NCI-H2081 treated with DMSO at 0.1 percent for 48 hours (cell line): ENCODE data around the gene HMX1.

Source experiments
- DNase-seq: peaks from one replicate; lab custom pipeline; 2025; lab: John Stamatoyannopoulos, UW

Gene HMX1

GRCh38 chr4:8855818-8856245 is 15.8 kb downstream of the HMX1 start:
- DNase-seq, result no peak

- DNase-seq, result no peak
Measured at GRCh38 chr4:8854931-8855330, 16.7 kb downstream of the HMX1 start.

- DNase-seq, result no peak
Measured at GRCh38 chr4:8854016-8854415, 17.6 kb downstream of the HMX1 start.

GRCh38 chr4:8853249-8853648 is 18.4 kb downstream of the HMX1 start:
- no peak for DNase-seq

- DNase-seq, result no peak
Measured at GRCh38 chr4:8852118-8852704, 19.4 kb downstream of the HMX1 start.

- no peak for DNase-seq
Measured at GRCh38 chr4:8851321-8852117, 20.1 kb downstream of the HMX1 start.

GRCh38 chr4:8850830-8851188 is 20.8 kb downstream of the HMX1 start:
- DNase-seq, result no peak

GRCh38 chr4:8850074-8850829 is 21.4 kb downstream of the HMX1 start:
- no peak for DNase-seq

GRCh38 chr4:8849266-8850073 is 22.2 kb downstream of the HMX1 start:
- DNase-seq, result no peak

- no peak for DNase-seq
Measured at GRCh38 chr4:8848507-8849265, 23.0 kb downstream of the HMX1 start.

- no peak for DNase-seq
Measured at GRCh38 chr4:8847764-8848163, 23.9 kb downstream of the HMX1 start.

GRCh38 chr4:8847331-8847730 is 24.3 kb downstream of the HMX1 start:
- no peak for DNase-seq

GRCh38 chr4:8846826-8847225 is 24.8 kb downstream of the HMX1 start:
- no peak for DNase-seq

- DNase-seq, result no peak
Measured at GRCh38 chr4:8846046-8846720, 25.5 kb downstream of the HMX1 start.

- DNase-seq, result no peak
Measured at GRCh38 chr4:8844976-8845690, 26.5 kb downstream of the HMX1 start.

GRCh38 chr4:8843597-8843996 is 28.0 kb downstream of the HMX1 start:
- no peak for DNase-seq

GRCh38 chr4:8842614-8843013 is 29.0 kb downstream of the HMX1 start:
- DNase-seq, result no peak

- no peak for DNase-seq
Measured at GRCh38 chr4:8841678-8842268, 29.9 kb downstream of the HMX1 start.

- no peak for DNase-seq
Measured at GRCh38 chr4:8840816-8841455, 30.7 kb downstream of the HMX1 start.
